Upper lobe of right lung (tissue), 1 donor: Measurements from ENCODE around the gene LPGAT1. TPM values are rescaled to one million over a fixed set of nuclear protein-coding genes. Genes with fewer than 3 reads are reported as not detected.
"Not testable (repeated sequence)": the region's sequence is repeated elsewhere in the genome, so short reads cannot be mapped to it uniquely, and the experiment has no call there.

Source experiments
- ATAC-seq: fragments of 200-7000 bp; cut with Tn5 transposase; one replicate; pipeline ENCODE4 v1.9.1; 2020; ENCODE audit warnings: mild to moderate bottlenecking, moderate library complexity
- DNase-seq: peaks from one replicate; pipeline ENCODE4 v3.0.0-alpha.2; 2020
- H3K27ac ChIP-seq: fragments of 200-600 bp; one replicate; pipeline ENCODE4 v1.8.0; 2022
- H3K27me3 ChIP-seq: fragments of 200-600 bp; one replicate; pipeline ENCODE4 v1.8.0; 2022; ENCODE audit warnings: mild to moderate bottlenecking
- H3K36me3 ChIP-seq: fragments of 200-600 bp; one replicate; pipeline ENCODE4 v1.8.0; 2022
- H3K4me1 ChIP-seq: fragments of 200-600 bp; one replicate; pipeline ENCODE4 v1.8.0; 2022
- H3K4me3 ChIP-seq: fragments of 200-600 bp; one replicate; pipeline ENCODE4 v1.8.0; 2022; ENCODE audit warnings: mild to moderate bottlenecking
- H3K9me3 ChIP-seq: fragments of 200-600 bp; one replicate; pipeline ENCODE4 v1.8.0; 2022
- CTCF ChIP-seq: fragments of 200-600 bp; IDR thresholded peaks from one replicate; pipeline ENCODE4 v1.8.0; 2022; ENCODE audit warnings: antibody characterized with exemption
- intact Hi-C: fragments of 100-400 bp; cut with DNase I; formaldehyde crosslinking; loops from one replicate; pipeline ENCODE4 v1.11.0; 2022
- long read RNA-seq: library from polyadenylated mRNA; unstranded; transcript quantifications from one replicate; pipeline ENCODE4 v2.0.0, GENCODE V29; 2021
- total RNA-seq: library from RNA; stranded (reverse); fragmentation: NEBNext Ultra II Directional; extraction: Animal tissue kit (Norgen Biotek cat#: 25700); gene quantifications from one replicate; pipeline ENCODE4 v1.2.1, GENCODE V29; 2021
- donor health status: DM: no; HTN: yes; CAD: no; lungs with severe emphysema.

The LPGAT1 gene
- total RNA-seq, result 34.5 TPM
- long read RNA-seq, partial matches to known transcripts, result 15 of 24 reads
- long read RNA-seq, other reads (novel, unspliced or antisense), result 9 of 24 reads

- intact Hi-C loops, result no loop called here
- no peaks in the 10 kb centered on the region for H3K36me3 ChIP-seq
- peak; percentile 93 for DNase-seq
- H3K27ac ChIP-seq, result peak within 1 kb of the TSS; percentile 80
- H3K4me1 ChIP-seq, result peaks cover 20% of the 10 kb centered on the region
- H3K27me3 ChIP-seq, result no peaks in the 10 kb centered on the region
- peak within 1 kb of the TSS; percentile 73 for H3K4me3 ChIP-seq
- ATAC-seq, result peak; percentile 98
- TF ChIP-seq CTCF, result peak; percentile 63
- H3K9me3 ChIP-seq, result no peaks in the 10 kb centered on the region
Measured at GRCh38 chr1:211830328-211831142, at the start of gene LPGAT1. TSS of gene LPGAT1 (minus strand) at chr1:211830763. CDS start at chr1:211829296, 1,467 bp downstream.

GRCh38 chr1:211879475-211879874, 48.9 kb upstream of the LPGAT1 start:
- Histone ChIP-seq H3K27ac (no peak overlapping the region), H3K36me3 (no peaks in the 10 kb centered on the region), H3K4me1 (no peaks in the 10 kb centered on the region), H3K27me3 (no peaks in the 10 kb centered on the region), H3K9me3 (no peaks in the 10 kb centered on the region), H3K4me3 (no peak overlapping the region)
- no peak for TF ChIP-seq CTCF
- ATAC-seq (no peak), DNase-seq (no peak)
- intact Hi-C loops, result no loop called here

- Histone ChIP-seq H3K4me3 (no peak overlapping the region), H3K27ac (no peak overlapping the region), H3K9me3 (no peaks in the 10 kb centered on the region), H3K36me3 (no peaks in the 10 kb centered on the region), H3K4me1 (no peaks in the 10 kb centered on the region), H3K27me3 (no peaks in the 10 kb centered on the region)
- intact Hi-C loops, result no loop called here
- ATAC-seq (no peak), DNase-seq (no peak)
- no peak for TF ChIP-seq CTCF
Measured at GRCh38 chr1:211876851-211877590, 46.5 kb upstream of the LPGAT1 start.

- no peak overlapping the region for H3K4me3 ChIP-seq
- H3K27me3 ChIP-seq, result no peaks in the 10 kb centered on the region
- H3K36me3 ChIP-seq, result no peaks in the 10 kb centered on the region
- intact Hi-C loops, result no loop called here
- ATAC-seq (no peak), DNase-seq (no peak)
- H3K4me1 ChIP-seq, result no peaks in the 10 kb centered on the region
- H3K9me3 ChIP-seq, result no peaks in the 10 kb centered on the region
- no peak for TF ChIP-seq CTCF
- H3K27ac ChIP-seq, result no peak overlapping the region
Measured at GRCh38 chr1:211875541-211875940, 45.0 kb upstream of the LPGAT1 start.

- Histone ChIP-seq H3K9me3 (no peaks in the 10 kb centered on the region), H3K27ac (no peak overlapping the region), H3K4me1 (no peaks in the 10 kb centered on the region), H3K4me3 (no peak overlapping the region), H3K27me3 (no peaks in the 10 kb centered on the region), H3K36me3 (no peaks in the 10 kb centered on the region)
- intact Hi-C loops, result no loop called here
- peak; percentile 69 for DNase-seq
- ATAC-seq, result peak; percentile 73
- TF ChIP-seq CTCF, result no peak
Measured at GRCh38 chr1:211874521-211875347, 44.2 kb upstream of the LPGAT1 start.

GRCh38 chr1:211873731-211874130, 43.2 kb upstream of the LPGAT1 start:
- H3K9me3 ChIP-seq, intact Hi-C loops, H3K27ac ChIP-seq, DNase-seq, H3K27me3 ChIP-seq, H3K36me3 ChIP-seq, ATAC-seq, H3K4me1 ChIP-seq, H3K4me3 ChIP-seq: not testable (repeated sequence)
